HG03139 (cell line): ENCODE results near the gene CCDC12.
"Not testable (repeated sequence)": the region's sequence is repeated elsewhere in the genome, so short reads cannot be mapped to it uniquely, and the experiment has no call there.

Experiments
- ATAC-seq: cut with Tn5 transposase; IDR thresholded peaks from one replicate; pipeline ENCODE4 v1.9.1; 2021; ENCODE audit not compliant: unreplicated experiment

The CCDC12 gene

GRCh38 chr3:46926039-46926438, 50.5 kb downstream of the CCDC12 start:
- ATAC-seq, result no peak

- ATAC-seq, result no peak
Observed at GRCh38 chr3:46925585-46925934, 51.0 kb downstream of the CCDC12 start.

- no peak for ATAC-seq
Observed at GRCh38 chr3:46924921-46925584, 51.5 kb downstream of the CCDC12 start.

GRCh38 chr3:46923559-46924350, 52.8 kb downstream of the CCDC12 start:
- ATAC-seq, result no peak

GRCh38 chr3:46922871-46923558, 53.5 kb downstream of the CCDC12 start:
- ATAC-seq, result no peak

GRCh38 chr3:46922426-46922825, 54.1 kb downstream of the CCDC12 start:
- ATAC-seq, result no peak

- no peak for ATAC-seq
Observed at GRCh38 chr3:46921871-46922271, 54.7 kb downstream of the CCDC12 start.

- ATAC-seq, result no peak
Observed at GRCh38 chr3:46921041-46921440, 55.5 kb downstream of the CCDC12 start.

- ATAC-seq, result no peak
Observed at GRCh38 chr3:46918634-46919033, 57.9 kb downstream of the CCDC12 start.

- no peak for ATAC-seq
Observed at GRCh38 chr3:46918202-46918601, 58.3 kb downstream of the CCDC12 start.

GRCh38 chr3:46917257-46917656, 59.3 kb downstream of the CCDC12 start:
- no peak for ATAC-seq

- no peak for ATAC-seq
Observed at GRCh38 chr3:46916799-46917198, 59.7 kb downstream of the CCDC12 start.

- no peak for ATAC-seq
Observed at GRCh38 chr3:46916278-46916677, 60.3 kb downstream of the CCDC12 start.

- ATAC-seq, result no peak
Observed at GRCh38 chr3:46915297-46915822, 61.2 kb downstream of the CCDC12 start.

- ATAC-seq, result no peak
Observed at GRCh38 chr3:46914849-46915248, 61.7 kb downstream of the CCDC12 start.

- ATAC-seq, result no peak
Observed at GRCh38 chr3:46913644-46914043, 62.9 kb downstream of the CCDC12 start.

GRCh38 chr3:46912986-46913385, 63.6 kb downstream of the CCDC12 start:
- no peak for ATAC-seq

- ATAC-seq, result not testable (repeated sequence)
Observed at GRCh38 chr3:46910914-46911313, 65.6 kb downstream of the CCDC12 start.

- ATAC-seq, result no peak
Observed at GRCh38 chr3:46910166-46910760, 66.3 kb downstream of the CCDC12 start.

GRCh38 chr3:46909535-46910161, 66.9 kb downstream of the CCDC12 start:
- no peak for ATAC-seq

GRCh38 chr3:46908986-46909534, 67.5 kb downstream of the CCDC12 start:
- no peak for ATAC-seq
